Naive B cell (primary cell): ENCODE data around the gene CUX1. TPM values are rescaled to one million over a fixed set of nuclear protein-coding genes. Genes with fewer than 3 reads are reported as not detected.

Source experiments
- ATAC-seq, 2 donors: fragments of 150-1000 bp; cut with Tn5 transposase; 2 replicates each; pipeline ENCODE4 v1.10.0; 2021; ENCODE audit warnings: low read depth in 2 of 2, mild to moderate bottlenecking in 2 of 2, moderate library complexity in 2 of 2
- DNase-seq: peaks from one replicate; pipeline ENCODE4 v3.0.0; 2022
- H3K27ac Mint-ChIP-seq, 6 donors: one replicate each; pipeline ENCODE4 v1.8.0; 2020 to 2022; ENCODE audit warnings: mild to moderate bottlenecking in 6 of 6, mixed read lengths in 6 of 6, moderate library complexity in 5 of 6, inconsistent platforms in 2 of 6
- H3K27me3 Mint-ChIP-seq, 3 donors: one replicate each; pipeline ENCODE4 v1.8.0; 2021 to 2022; ENCODE audit warnings: mixed read lengths in 3 of 3, mild to moderate bottlenecking in 1 of 3
- H3K36me3 Mint-ChIP-seq, 2 donors: one replicate each; pipeline ENCODE4 v1.8.0; 2020 to 2022; ENCODE audit warnings: mixed read lengths in 2 of 2, inconsistent platforms in 1 of 2, mild to moderate bottlenecking in 1 of 2
- H3K4me1 Mint-ChIP-seq, 3 donors: one replicate each; pipeline ENCODE4 v1.8.0; 2020 to 2022; ENCODE audit warnings: mixed read lengths in 3 of 3, inconsistent platforms in 1 of 3, mild to moderate bottlenecking in 1 of 3, moderate library complexity in 1 of 3
- H3K4me3 Mint-ChIP-seq, 8 donors: one replicate each; pipeline ENCODE4 v1.8.0; 2020 to 2022; ENCODE audit warnings: mild to moderate bottlenecking in 8 of 8, mixed read lengths in 8 of 8, moderate library complexity in 8 of 8, inconsistent platforms in 2 of 8
- H3K9me3 Mint-ChIP-seq, 7 donors: one replicate each; pipeline ENCODE4 v1.8.0; 2020 to 2022; ENCODE audit warnings: mixed read lengths in 7 of 7, mild to moderate bottlenecking in 5 of 7, inconsistent platforms in 2 of 7, moderate library complexity in 1 of 7
- polyA plus RNA-seq, 6 donors: library from polyadenylated mRNA; unstranded; fragments of 300-500 nt; fragmentation: Illumina TruSeq; gene quantifications; one replicate each; pipeline ENCODE4 v1.2.3, GENCODE V29; 2021; ENCODE audit warnings: low read depth in 6 of 6

CUX1 gene
- polyA plus RNA-seq, 6 donors from 2014 or later: 0.66 to 31.5 (median 14.5) TPM

DNA sequence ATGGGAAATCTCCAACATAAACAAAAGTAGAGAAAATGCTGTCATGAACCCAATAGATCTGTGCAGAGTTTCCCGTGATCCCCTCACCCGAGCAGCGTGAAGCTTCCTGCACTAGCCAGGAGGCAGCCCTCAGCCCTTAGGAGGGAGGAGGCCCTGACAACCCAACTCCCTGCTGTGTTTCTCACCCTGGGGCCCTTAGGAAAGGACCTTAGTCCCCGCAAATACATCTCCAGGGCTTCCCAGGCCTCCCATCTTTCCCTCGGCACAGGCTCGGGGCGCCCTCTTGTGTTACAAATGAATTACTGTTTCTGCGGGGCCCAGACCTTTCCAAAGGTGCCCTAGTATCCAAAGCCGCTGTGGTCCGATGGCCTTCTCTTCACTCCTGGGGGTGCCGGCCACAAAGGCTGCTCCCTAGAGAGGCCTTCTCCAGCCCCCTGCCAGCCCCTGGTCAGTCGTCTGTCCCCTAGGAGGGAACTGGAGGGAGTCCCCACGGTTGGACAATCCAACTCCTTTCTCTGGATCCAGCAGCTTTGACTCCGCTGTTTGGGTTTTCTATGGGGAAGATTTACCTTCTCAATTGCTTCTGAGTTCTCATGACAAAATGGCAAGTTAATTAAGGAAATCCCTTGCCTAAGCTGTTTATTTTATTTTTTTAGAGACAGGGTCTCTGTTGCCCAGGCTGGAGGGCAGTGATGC is 419.3 kb downstream of the CUX1 start:
- ATAC-seq: peak; percentile 37 to 44
- no peaks in the 10 kb centered on the region for H3K36me3 Mint-ChIP-seq

DNA sequence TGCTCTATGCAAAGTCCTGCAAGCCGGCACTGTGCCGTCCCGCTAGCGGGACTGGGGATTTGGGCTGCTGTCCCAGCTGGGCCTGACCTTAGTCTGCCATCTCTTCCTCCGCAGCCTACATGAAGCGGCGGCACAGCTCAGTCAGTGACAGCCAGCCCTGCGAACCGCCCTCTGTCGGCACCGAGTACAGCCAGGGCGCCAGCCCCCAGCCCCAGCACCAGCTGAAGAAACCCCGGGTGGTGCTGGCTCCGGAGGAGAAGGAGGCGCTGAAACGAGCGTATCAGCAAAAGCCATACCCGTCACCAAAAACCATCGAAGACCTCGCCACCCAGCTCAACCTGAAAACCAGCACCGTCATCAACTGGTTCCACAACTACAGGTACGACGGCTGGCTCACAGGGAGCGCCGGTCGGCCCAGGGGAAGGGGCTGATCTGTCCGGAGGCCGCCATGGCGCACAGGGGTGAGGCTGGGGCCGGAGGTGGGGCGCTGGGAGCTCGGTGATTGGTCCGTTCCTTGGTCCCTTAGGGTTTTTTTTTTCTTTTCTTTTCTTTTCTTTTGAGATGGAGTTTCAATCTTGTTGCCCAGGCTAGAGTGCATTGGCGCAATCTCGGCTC is 421.9 kb downstream of the CUX1 start:
- no peak overlapping the region for H3K27ac Mint-ChIP-seq
- ATAC-seq: no peak
- H3K4me1 Mint-ChIP-seq: peaks cover 0 to 4% (median 0%) of the 10 kb centered on the region in 3 donors
- no peaks in the 10 kb centered on the region for H3K27me3 Mint-ChIP-seq
- no peak for DNase-seq
- no peak overlapping the region for H3K4me3 Mint-ChIP-seq
- no peaks in the 10 kb centered on the region for H3K36me3 Mint-ChIP-seq
- H3K9me3 Mint-ChIP-seq: no peaks in the 10 kb centered on the region

More for the DNA sequence above, 419.3 kb downstream of the CUX1 start:
- Mint-ChIP-seq H3K9me3 (no peaks in the 10 kb centered on the region), H3K27ac (peak overlapping the region in 1 of 6 donors; percentile 43), H3K4me1 (no peaks in the 10 kb centered on the region), H3K4me3 (no peak overlapping the region), H3K27me3 (no peaks in the 10 kb centered on the region)
- peak; percentile 34 for DNase-seq

DNA sequence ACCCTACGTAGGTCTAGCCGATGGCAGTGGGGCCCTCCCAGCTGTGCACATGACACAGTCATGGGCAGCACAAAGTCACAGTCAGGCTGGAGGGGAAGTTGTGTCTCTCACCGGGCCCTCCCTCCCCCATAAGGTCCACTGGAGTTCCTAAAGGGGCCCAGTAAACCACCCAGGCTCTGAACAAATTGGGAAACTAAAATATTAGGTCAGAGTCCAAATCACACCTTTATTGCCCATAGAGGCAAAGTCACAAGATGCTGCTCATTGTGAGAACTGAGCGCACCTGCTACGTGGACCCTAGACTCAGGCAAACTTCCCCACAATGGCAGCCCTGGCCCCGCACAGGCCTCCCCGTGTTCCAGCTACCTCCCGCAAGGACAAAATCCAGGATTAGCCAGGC is 424.0 kb downstream of the CUX1 start:
- DNase-seq (no peak), ATAC-seq (no peak)
- Mint-ChIP-seq H3K27ac (no peak overlapping the region), H3K4me1 (peaks cover 0 to 4% (median 0%) of the 10 kb centered on the region in 3 donors), H3K4me3 (no peak overlapping the region), H3K9me3 (no peaks in the 10 kb centered on the region), H3K36me3 (no peaks in the 10 kb centered on the region), H3K27me3 (no peaks in the 10 kb centered on the region)

DNA sequence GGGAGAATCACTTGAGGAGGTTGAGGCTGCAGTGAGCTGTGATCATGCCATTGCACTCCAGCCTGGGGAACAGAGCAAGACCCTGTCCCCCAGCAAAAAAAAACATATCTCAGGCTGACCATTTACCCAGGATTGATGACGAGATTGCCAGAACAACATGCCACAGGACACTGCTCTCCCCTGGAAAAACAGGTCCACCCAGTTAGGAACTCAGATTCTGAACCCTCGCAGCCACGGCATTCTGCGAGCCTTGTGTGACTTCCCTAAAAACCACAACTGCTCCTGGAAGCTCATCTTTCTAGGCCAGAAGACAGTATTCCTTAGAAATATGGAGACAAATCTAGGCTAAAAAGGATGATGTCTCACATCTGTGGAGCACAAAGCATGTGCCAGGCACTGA is 427.2 kb downstream of the CUX1 start:
- peak overlapping the region in 1 of 8 donors; percentile 42 for H3K4me3 Mint-ChIP-seq
- no peaks in the 10 kb centered on the region for H3K27me3 Mint-ChIP-seq
- ATAC-seq: no peak
- DNase-seq: no peak
- H3K27ac Mint-ChIP-seq: no peak overlapping the region
- no peaks in the 10 kb centered on the region for H3K9me3 Mint-ChIP-seq
- H3K4me1 Mint-ChIP-seq: peaks cover 0 to 4% (median 0%) of the 10 kb centered on the region in 3 donors
- H3K36me3 Mint-ChIP-seq: peaks cover 0 to 4% of the 10 kb centered on the region in 2 donors

DNA sequence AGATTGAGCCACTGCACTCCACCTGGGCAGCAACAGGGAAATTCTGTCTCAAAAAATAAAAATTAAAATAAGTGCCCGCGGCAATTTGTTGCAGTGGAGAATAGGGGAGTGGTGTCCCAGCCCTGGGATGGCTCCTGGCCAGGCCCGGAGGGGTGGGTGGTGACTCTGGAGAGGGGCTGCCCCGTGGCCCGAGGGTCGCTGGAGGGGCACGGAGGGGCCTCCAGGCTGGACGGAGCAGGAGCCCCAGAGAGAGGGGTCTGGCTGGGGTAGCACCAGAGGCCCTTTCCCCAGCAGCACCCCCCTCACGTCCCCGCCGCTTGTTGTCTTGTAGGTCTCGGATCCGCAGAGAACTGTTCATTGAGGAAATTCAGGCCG is 430.6 kb downstream of the CUX1 start:
- ATAC-seq (no peak), DNase-seq (no peak)
- Mint-ChIP-seq H3K27ac (no peak overlapping the region), H3K4me3 (no peak overlapping the region), H3K27me3 (no peaks in the 10 kb centered on the region), H3K4me1 (peaks cover 0 to 7% (median 0%) of the 10 kb centered on the region in 3 donors), H3K9me3 (no peaks in the 10 kb centered on the region), H3K36me3 (peaks cover 7 to 8% of the 10 kb centered on the region in 2 donors)

DNA sequence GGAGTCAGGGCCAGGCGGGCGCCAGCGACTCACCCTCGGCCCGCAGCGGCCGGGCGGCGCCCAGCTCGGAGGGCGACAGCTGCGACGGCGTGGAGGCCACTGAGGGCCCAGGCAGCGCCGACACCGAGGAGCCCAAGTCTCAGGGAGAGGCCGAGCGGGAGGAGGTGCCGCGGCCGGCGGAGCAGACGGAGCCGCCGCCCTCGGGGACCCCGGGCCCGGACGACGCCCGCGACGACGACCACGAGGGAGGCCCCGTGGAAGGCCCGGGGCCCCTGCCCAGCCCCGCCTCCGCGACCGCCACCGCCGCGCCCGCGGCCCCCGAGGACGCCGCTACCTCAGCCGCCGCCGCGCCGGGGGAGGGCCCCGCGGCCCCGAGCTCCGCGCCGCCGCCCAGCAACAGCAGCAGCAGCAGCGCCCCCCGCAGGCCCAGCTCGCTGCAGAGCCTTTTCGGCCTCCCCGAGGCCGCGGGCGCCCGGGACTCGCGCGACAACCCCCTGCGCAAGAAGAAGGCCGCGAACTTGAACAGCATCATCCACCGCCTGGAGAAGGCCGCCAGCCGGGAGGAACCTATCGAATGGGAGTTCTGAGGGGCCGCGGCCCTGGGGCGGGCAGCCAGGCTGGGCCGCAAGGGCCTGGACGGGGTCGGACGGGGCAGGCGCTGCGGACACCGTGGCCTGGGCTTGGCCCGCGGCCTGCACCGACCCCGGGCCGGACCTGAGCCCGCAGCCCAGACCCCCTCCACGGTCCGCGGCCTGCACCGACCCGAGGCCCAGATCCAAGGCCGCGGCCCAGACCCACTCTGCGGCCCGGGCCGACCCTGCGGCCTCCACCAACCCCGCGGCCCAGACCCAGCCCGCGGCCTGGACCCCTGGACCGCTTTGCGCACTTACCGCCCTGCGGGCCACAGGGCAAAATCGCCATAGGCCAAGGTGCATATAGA is 431.3 kb downstream of the CUX1 start:
- Mint-ChIP-seq H3K4me1 (peaks cover 0 to 4% (median 0%) of the 10 kb centered on the region in 3 donors), H3K36me3 (peaks cover 7 to 8% of the 10 kb centered on the region in 2 donors), H3K9me3 (no peaks in the 10 kb centered on the region), H3K27me3 (no peaks in the 10 kb centered on the region), H3K4me3 (no peak overlapping the region), H3K27ac (no peak overlapping the region)
- no peak for DNase-seq
- ATAC-seq: no peak

DNA sequence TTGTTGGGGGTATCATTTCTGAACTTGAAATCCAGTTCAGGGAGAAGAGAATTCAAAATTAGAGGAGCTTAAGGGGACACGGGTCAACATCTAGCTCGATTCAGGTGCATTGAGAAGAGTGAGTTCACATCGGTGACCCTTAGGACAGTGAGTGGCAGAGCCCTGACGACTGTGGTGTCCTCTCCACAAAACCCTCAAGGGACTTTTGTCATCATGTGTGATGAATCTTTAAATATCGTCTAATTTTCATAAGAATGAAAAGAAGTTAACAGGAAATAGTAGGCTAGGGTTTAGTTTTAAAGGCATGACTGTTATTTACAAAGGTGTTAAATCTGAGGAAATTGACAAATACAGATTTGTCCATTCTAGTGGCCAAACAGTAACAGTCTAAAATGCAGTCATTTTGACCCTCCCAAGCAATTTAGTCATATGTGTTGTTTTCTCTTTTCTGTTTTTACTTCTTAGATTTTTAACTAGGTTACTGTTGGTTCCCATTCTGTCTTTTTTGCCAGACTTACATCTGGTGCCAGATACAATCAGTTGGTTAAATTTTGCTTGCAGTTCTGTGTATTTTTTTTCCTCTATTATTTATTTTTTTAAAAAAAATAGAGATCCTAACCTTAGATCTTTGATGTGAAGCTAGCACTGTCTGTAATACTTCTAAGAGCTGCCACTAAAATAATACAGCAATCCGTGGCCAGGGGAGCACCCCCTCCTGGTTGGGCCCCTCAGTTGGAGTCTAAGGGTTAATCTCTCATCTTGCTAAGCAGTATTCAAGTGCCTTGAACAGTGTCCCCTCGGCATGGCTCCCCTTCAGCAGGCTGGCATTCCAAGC is 434.3 kb downstream of the CUX1 start:
- Mint-ChIP-seq H3K27me3 (no peaks in the 10 kb centered on the region), H3K4me1 (peaks cover 0 to 8% (median 0%) of the 10 kb centered on the region in 3 donors), H3K4me3 (no peak overlapping the region), H3K9me3 (no peaks in the 10 kb centered on the region), H3K36me3 (peaks cover 7 to 8% of the 10 kb centered on the region in 2 donors), H3K27ac (peak overlapping the region in 1 of 6 donors; percentile 28)
- DNase-seq: no peak
- ATAC-seq: no peak

DNA sequence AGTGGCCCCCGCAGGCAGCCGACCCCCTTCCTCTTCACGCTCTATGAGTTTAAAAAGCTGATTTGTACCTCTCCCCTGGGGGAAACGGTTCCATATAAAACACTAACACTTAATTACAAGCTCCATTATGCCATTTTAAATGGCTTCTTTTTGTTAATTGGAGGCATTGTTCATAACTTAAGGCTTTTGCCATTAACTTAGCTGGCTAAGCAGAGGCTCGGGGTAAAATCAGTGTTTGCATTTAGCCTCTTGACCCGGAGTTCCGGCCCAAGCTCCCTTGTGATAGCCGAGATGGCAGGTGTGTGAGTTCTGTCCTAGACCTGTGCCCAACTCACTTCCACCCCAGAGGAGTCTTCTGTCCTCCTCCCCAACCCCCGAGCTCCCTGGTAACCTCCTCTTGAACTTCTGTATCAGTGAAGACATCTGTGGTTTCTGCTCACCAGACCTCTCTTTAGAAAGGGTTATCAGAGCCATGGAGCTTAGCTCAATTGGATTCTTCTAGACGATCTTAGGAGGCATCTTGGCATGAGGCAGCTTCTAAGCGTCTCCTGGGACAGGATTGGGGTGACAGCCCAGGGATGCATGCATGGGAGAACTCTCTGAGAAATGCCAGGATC is 435.0 kb downstream of the CUX1 start:
- no peak overlapping the region for H3K27ac Mint-ChIP-seq
- H3K27me3 Mint-ChIP-seq: no peaks in the 10 kb centered on the region
- H3K4me1 Mint-ChIP-seq: peaks cover 0 to 8% (median 0%) of the 10 kb centered on the region in 3 donors
- H3K9me3 Mint-ChIP-seq: no peaks in the 10 kb centered on the region
- ATAC-seq (no peak), DNase-seq (no peak)
- H3K4me3 Mint-ChIP-seq: no peak overlapping the region
- peaks cover 4 to 7% of the 10 kb centered on the region in 2 donors for H3K36me3 Mint-ChIP-seq

DNA sequence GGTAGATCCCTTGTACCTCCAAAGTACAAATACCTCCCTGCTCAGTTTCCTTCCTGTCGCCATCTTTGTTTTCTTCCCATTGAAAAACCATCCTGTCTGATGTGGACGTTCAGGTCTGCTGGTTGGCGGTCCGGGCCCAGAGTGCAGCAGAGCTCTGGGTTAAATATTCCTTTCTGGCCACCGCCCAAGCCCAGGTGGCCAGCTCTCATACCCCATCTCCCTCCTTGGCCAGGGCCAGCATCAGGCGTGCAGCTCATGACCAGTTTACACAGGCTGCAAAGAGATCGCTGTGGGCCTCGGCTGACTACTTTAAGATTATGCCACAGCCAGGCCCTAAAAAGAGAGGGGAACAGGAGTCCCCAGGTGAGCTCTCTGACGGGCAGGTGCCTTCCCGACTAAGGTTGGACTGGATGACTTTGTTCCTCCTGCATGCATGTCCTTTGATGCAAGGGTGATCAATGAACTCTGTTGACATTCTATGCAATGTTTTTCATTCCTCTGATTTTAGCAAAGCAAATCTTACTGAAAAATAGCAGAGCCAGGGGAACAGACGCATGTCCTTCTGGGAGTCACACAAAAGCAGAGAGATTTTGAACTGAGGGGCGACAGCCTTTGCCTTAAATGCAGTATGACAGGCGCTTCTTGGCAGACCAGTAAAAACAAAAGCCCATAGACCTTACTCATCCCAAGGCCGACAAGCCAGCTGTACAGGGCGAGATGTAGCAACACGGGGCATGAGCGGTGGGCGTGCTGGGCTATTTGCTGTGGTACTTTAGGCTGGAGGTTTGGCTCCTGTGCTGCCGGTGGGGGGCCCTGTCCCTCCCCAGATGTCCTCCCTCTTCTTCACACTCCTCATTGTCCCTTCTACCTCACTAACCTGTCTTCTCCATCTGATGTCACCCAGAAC is 435.9 kb downstream of the CUX1 start:
- Mint-ChIP-seq H3K4me3 (no peak overlapping the region), H3K9me3 (no peaks in the 10 kb centered on the region), H3K4me1 (peaks cover 0 to 8% (median 0%) of the 10 kb centered on the region in 3 donors), H3K27me3 (no peaks in the 10 kb centered on the region), H3K27ac (peak overlapping the region in 1 of 6 donors; percentile 15), H3K36me3 (peaks cover 4 to 7% of the 10 kb centered on the region in 2 donors)
- no peak for DNase-seq
- no peak for ATAC-seq

DNA sequence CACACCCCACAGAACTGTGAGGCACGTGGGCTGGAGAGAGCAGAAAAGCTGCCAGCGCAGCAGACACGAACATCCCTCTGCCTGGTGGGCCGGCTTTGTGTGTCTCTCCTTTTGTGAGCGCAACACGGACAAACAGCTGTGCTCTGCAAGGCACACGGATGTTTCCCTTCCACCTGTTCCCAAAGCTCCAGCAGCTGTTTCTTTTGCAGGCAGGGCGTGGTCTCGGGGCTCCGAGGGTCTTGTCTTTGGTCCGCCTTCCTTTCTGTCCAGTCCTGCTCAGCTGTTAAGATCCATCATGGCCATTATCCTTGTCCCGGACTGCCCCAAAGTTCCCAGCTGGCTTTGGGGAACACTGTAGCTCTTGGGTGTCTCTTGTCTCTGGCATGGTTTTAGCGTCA is 436.5 kb downstream of the CUX1 start:
- H3K4me3 Mint-ChIP-seq: no peak overlapping the region
- ATAC-seq (no peak), DNase-seq (no peak)
- no peaks in the 10 kb centered on the region for H3K27me3 Mint-ChIP-seq
- no peak overlapping the region for H3K27ac Mint-ChIP-seq
- H3K36me3 Mint-ChIP-seq: peaks cover 4 to 7% of the 10 kb centered on the region in 2 donors
- no peaks in the 10 kb centered on the region for H3K9me3 Mint-ChIP-seq
- peaks cover 0 to 8% (median 0%) of the 10 kb centered on the region in 3 donors for H3K4me1 Mint-ChIP-seq

DNA sequence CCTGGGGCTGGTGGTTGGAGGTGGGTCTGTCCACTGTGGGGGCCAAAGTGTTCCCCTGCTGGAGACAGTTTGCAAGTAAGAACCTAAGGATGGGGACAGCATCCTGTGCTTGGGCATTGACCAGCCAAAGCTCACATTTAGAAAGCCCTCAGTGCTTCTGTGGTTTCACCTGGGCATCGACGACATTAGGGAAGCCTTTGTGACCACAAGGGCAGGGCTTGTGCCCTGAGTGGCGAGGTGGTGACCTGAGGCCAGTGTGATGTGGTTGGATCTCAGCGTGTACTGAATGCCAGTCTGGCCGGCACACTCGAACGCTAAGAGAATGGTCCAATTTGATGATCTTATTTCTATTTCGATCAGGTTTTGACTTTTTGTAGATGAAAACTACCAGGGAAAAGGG is 437.1 kb downstream of the CUX1 start:
- Mint-ChIP-seq H3K4me1 (peaks cover 0 to 8% (median 0%) of the 10 kb centered on the region in 3 donors), H3K36me3 (peaks cover 4 to 7% of the 10 kb centered on the region in 2 donors), H3K4me3 (no peak overlapping the region), H3K9me3 (no peaks in the 10 kb centered on the region), H3K27me3 (no peaks in the 10 kb centered on the region), H3K27ac (peak overlapping the region in 1 of 6 donors; percentile 34)
- ATAC-seq (no peak), DNase-seq (no peak)

DNA sequence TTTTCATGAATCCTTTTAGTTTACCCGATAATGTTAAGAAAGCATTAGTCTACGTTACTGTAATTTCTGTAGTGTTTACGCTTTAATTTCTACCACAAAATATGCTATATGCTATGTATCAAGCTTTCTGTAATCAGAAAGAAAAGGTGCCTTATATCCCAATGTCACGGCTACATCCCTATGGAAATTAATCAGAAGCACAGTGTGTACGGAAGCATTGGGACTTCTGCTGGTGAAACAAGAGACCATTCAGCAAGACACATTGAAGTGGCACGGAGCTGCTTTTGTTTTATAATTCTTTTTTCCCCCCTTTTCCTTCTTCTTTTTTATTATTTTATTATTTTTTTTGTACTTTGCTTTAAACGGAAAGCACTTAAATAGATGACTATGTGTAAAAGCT is 438.1 kb downstream of the CUX1 start:
- H3K27me3 Mint-ChIP-seq: no peaks in the 10 kb centered on the region
- ATAC-seq: no peak
- H3K36me3 Mint-ChIP-seq: peaks cover 1 to 2% of the 10 kb centered on the region in 2 donors
- no peak overlapping the region for H3K4me3 Mint-ChIP-seq
- H3K4me1 Mint-ChIP-seq: peaks cover 0 to 5% (median 0%) of the 10 kb centered on the region in 3 donors
- no peak for DNase-seq
- H3K27ac Mint-ChIP-seq: no peak overlapping the region
- H3K9me3 Mint-ChIP-seq: no peaks in the 10 kb centered on the region
